ENCODE results near the gene KCTD12. TPM values are rescaled to one million over a fixed set of nuclear protein-coding genes. Genes with fewer than 3 reads are reported as not detected.

The KCTD12 gene
- total and polyA plus RNA-seq, 2 donors (not counting 1 experiment from before 2014, with no cell fraction given) = 9.9 to 35.3 TPM

GRCh38 chr13:76852986-76853385 lies 33.2 kb downstream of the KCTD12 start:
- no peak for TF ChIP-seq EZH2 (IDR thresholded peaks at IDR 0.05; ENCODE audit: low read length, missing control alignments)
- TF ChIP-seq CTCF (conservative IDR thresholded peaks at IDR 0.05 in 1 of 2, IDR thresholded peaks at IDR 0.05 in 1 of 2; ENCODE audit: low read depth in 1 of 2, low read length in 2 of 2) = no peak
- Histone ChIP-seq H3K9me3 (ENCODE audit: control insufficient read depth, insufficient read depth, low read depth, low read length) (no peaks in the 10 kb centered on the region), H3K4me3 (replicated peaks in 1 of 4; ENCODE audit: control extremely low read depth in 1 of 4, insufficient read depth in 1 of 4, low read depth in 3 of 4, low read length in 4 of 4) (no peak overlapping the region), H3K9ac (ENCODE audit: insufficient read depth, low read length) (no peak overlapping the region), H2AFZ (ENCODE audit: low read length) (no peak overlapping the region), H3K79me2 (ENCODE audit: control insufficient read depth, insufficient read depth, low read length) (no peaks in the 10 kb centered on the region), H3K27ac (ENCODE audit: insufficient read depth, low read length) (no peak overlapping the region), H3K27me3 (ENCODE audit: control insufficient read depth, insufficient read depth, low read length) (no peaks in the 10 kb centered on the region), H3K4me1 (ENCODE audit: control insufficient read depth, extremely low read depth, insufficient read depth, low read length) (peaks cover 8% of the 10 kb centered on the region), H4K20me1 (ENCODE audit: control insufficient read depth, extremely low read depth, insufficient read depth, low read length) (no peaks in the 10 kb centered on the region), H3K36me3 (ENCODE audit: control insufficient read depth, insufficient read depth, low read length) (no peaks in the 10 kb centered on the region), H3K4me2 (ENCODE audit: extremely low read depth, insufficient read depth, low read length) (no peak overlapping the region)
- peak; percentile 66 to 89 for DNase-seq (ENCODE audit: low read depth in 2 of 2)

DNA sequence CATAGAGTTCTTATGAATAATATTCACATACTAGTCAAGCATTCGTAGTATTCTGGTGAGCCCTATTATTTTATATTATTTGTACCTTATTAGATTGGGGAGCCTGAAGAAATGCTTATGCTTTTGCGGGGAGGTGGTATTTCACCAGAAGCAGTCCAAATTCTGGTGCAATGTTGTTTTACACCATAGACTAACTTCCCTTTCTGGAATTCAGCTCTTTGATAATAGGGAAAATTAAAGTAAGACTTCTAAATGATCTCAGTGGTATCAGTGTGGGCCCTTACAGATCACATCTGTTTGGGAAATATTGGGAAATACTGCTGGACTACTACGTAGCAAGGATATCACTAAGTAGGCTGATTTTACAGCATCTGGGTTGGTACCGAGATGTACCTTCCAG lies 34.2 kb downstream of the KCTD12 start:
- Histone ChIP-seq H3K36me3 (ENCODE audit: control insufficient read depth, insufficient read depth, low read length) (no peaks in the 10 kb centered on the region), H3K27ac (ENCODE audit: insufficient read depth, low read length) (no peak overlapping the region), H3K4me2 (ENCODE audit: extremely low read depth, insufficient read depth, low read length) (no peak overlapping the region), H3K4me1 (ENCODE audit: control insufficient read depth, extremely low read depth, insufficient read depth, low read length) (peaks cover 8% of the 10 kb centered on the region), H3K79me2 (ENCODE audit: control insufficient read depth, insufficient read depth, low read length) (no peaks in the 10 kb centered on the region), H3K9ac (ENCODE audit: insufficient read depth, low read length) (no peak overlapping the region), H2AFZ (ENCODE audit: low read length) (no peak overlapping the region), H3K27me3 (ENCODE audit: control insufficient read depth, insufficient read depth, low read length) (no peaks in the 10 kb centered on the region), H4K20me1 (ENCODE audit: control insufficient read depth, extremely low read depth, insufficient read depth, low read length) (no peaks in the 10 kb centered on the region), H3K9me3 (ENCODE audit: control insufficient read depth, insufficient read depth, low read depth, low read length) (no peaks in the 10 kb centered on the region), H3K4me3 (replicated peaks in 1 of 4; ENCODE audit: control extremely low read depth in 1 of 4, insufficient read depth in 1 of 4, low read depth in 3 of 4, low read length in 4 of 4) (no peak overlapping the region)
- DNase-seq (ENCODE audit: low read depth in 2 of 2) = no peak
- TF ChIP-seq EZH2 (IDR thresholded peaks at IDR 0.05; ENCODE audit: low read length, missing control alignments) (no peak), CTCF (conservative IDR thresholded peaks at IDR 0.05 in 1 of 2, IDR thresholded peaks at IDR 0.05 in 1 of 2; ENCODE audit: low read depth in 1 of 2, low read length in 2 of 2) (no peak)

GRCh38 chr13:76849493-76849892 lies 36.7 kb downstream of the KCTD12 start:
- Histone ChIP-seq H3K27ac (ENCODE audit: insufficient read depth, low read length) (no peak overlapping the region), H3K27me3 (ENCODE audit: control insufficient read depth, insufficient read depth, low read length) (no peaks in the 10 kb centered on the region), H3K79me2 (ENCODE audit: control insufficient read depth, insufficient read depth, low read length) (no peaks in the 10 kb centered on the region), H3K4me3 (replicated peaks in 1 of 4; ENCODE audit: control extremely low read depth in 1 of 4, insufficient read depth in 1 of 4, low read depth in 3 of 4, low read length in 4 of 4) (no peak overlapping the region), H3K9ac (ENCODE audit: insufficient read depth, low read length) (no peak overlapping the region), H4K20me1 (ENCODE audit: control insufficient read depth, extremely low read depth, insufficient read depth, low read length) (no peaks in the 10 kb centered on the region), H3K36me3 (ENCODE audit: control insufficient read depth, insufficient read depth, low read length) (no peaks in the 10 kb centered on the region), H3K9me3 (ENCODE audit: control insufficient read depth, insufficient read depth, low read depth, low read length) (no peaks in the 10 kb centered on the region), H2AFZ (ENCODE audit: low read length) (no peak overlapping the region), H3K4me2 (ENCODE audit: extremely low read depth, insufficient read depth, low read length) (no peak overlapping the region), H3K4me1 (ENCODE audit: control insufficient read depth, extremely low read depth, insufficient read depth, low read length) (peaks cover 7% of the 10 kb centered on the region)
- DNase-seq (ENCODE audit: low read depth in 2 of 2) = no peak
- no peak for TF ChIP-seq CTCF (conservative IDR thresholded peaks at IDR 0.05 in 1 of 2, IDR thresholded peaks at IDR 0.05 in 1 of 2; ENCODE audit: low read depth in 1 of 2, low read length in 2 of 2)
- TF ChIP-seq EZH2 (IDR thresholded peaks at IDR 0.05; ENCODE audit: low read length, missing control alignments) = no peak

All from fibroblast of lung (primary cell).